ENCODE measurements around the gene SFT2D2.

The SFT2D2 gene

DNA sequence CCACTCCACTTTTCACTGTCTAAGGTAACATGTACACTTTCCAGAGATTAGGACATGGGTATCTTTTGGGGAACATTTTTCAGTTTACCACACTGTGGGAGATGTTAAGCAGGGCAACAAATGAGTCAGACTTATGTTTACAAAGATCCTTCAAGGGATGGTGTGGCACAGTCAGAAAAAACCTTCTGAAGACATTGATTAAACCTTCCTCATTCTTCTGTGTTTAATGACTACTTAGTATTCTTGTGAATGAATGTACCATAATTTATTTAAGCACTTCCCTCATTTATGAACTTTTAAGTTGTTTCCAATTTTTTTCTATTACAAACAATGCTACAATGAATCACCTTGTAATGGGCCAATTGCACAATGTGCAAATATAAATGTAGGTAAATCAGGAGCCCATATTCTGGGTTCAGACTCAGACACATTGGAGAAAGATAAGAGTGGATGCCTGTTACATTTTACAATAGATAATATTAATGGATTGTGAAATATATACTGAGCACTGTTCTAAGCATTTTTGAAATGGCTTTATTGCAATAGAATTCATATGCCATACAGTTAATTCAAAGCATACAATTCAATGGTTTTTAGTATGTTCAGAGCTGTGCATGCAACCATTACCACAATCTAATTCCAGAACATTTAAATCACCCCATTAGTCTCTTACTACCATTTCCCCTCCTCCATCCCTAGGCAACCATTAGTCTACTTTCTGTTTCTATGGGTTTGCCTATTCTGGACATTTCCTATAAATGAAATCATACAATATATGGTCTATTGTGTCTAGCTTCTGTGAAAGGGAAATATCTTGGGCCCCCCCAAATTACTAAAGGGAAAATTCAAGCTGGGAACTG lies 1.9 kb upstream of the SFT2D2 start:
- no peak for DNase-seq (ENCODE audit: low read depth)

DNA sequence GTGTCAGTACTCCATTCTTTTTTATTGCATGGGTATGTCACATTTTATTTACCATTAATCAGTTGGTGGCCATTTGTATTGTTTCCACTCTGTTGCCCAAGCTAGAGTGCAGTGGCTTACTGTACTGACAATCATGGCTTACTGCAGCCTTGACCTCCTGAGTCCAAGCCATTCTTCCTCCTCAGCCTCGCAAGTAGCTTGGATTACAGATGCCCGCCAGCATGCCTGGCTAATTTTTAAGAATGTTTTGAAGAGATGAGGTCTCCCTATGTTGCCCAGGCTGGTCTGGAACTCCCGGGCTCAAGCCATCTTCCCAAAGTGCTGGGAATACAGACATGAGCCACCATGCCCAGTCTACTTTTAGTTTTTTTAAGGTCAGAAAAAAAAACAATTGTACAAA lies 813 bp upstream of the SFT2D2 start:
- no peak for DNase-seq (ENCODE audit: low read depth)

DNA sequence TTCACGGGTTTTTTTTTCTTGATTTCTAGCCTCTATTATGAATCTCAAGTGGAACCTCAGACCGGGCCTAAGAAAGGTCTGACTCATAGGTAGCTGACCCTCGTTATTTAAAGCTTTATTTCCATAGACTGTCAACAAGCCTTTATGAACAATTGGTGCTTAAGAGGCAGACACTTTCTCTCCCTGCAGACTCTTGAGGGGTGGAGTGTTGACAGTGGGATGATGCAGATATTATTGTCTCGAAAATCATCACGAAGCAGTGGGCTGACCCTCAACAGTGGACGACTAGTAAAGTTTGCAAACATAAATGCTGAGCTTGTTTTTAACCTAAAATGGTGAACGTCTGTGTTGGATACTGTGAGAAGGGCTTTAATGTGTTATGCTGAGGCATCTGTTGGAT lies 1.8 kb downstream of the SFT2D2 start:
- DNase-seq (ENCODE audit: low read depth): no peak

DNA sequence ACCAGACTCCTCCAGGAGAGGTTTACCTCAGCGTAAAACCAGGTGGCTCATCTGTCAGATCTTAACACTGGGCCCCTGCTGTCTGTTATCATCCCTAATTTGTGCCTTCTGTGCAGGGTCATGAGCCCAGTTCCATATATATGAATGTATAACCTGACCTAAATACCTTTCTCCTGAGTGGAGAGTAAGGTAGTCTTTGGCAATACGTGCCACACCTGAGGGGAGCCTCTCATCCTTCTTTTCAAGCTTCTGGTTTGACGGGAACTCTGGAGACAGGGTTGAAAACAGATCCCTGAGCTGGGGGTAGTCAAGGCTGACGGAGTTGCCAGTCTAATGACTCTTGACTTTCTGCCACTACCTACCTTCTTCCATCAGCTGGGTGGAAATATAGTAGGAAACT lies 4.1 kb downstream of the SFT2D2 start:
- DNase-seq (ENCODE audit: low read depth): no peak

DNA sequence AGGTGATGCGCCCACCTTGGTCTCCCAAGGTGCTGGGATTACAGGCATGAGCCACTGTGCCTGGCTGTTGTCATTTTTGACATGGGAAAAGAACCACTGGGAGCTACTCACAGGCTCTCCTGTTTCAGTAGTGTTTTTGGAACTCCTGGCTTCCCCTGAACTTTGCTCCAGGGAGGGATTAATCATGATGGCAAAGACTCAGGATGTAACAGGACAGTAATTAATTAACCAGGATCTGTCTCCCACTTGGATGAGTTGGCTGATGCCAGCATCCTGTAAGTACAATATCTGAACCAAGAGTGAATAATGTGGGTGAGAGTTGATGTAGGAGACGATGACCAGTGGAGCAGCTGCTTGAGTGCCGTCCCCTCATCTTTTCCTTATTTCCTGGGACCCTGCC lies 4.9 kb downstream of the SFT2D2 start:
- no peak for DNase-seq (ENCODE audit: low read depth)

DNA sequence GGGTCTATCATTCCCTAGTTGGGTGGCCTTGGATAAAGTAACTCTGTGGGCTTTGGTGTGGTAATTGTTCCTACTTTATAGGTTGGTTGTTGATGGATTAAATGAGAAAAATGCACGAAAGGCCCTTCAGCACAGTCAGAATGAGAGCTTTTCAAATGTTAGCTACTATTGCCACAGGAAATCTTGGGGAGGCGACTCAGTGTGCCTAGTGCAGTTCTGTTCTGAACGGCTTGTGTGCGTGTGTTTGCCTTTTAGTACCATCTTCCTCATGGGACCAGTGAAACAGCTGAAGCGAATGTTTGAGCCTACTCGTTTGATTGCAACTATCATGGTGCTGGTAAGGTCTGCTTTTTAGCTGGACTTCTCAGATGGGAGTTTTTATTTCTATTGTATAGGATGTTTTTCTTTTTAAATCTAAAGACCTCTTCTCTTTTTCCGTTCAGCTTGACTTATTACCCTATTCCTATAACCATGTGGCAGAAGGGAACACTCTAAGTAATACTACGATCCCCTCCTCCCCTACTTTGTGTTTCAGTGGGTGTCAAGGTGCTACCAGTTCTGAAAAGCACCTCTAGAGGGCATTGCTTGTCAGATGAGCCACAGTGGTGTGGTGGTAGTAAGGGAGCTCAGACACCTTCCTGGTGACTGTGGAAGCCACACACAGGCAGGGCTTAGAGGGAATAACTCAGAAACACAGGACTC lies 9.2 kb downstream of the SFT2D2 start:
- DNase-seq (ENCODE audit: low read depth): no peak

DNA sequence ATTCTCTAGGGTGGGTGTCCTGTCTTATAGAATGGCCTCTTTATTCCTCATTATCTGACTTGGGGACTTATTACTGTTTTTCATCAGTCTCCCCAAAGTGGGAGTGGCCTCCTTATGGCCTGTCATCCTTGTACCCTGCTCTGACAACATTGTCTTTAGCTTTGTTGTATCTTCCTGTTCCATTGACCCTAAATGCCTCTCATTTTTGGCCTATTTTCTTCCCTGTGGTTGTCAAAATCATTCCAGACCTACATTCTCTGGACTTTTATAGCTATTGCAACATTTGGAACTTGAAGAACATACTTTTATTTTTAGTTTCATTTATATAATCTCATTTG lies 9.7 kb downstream of the SFT2D2 start:
- no peak for DNase-seq (ENCODE audit: low read depth)

DNA sequence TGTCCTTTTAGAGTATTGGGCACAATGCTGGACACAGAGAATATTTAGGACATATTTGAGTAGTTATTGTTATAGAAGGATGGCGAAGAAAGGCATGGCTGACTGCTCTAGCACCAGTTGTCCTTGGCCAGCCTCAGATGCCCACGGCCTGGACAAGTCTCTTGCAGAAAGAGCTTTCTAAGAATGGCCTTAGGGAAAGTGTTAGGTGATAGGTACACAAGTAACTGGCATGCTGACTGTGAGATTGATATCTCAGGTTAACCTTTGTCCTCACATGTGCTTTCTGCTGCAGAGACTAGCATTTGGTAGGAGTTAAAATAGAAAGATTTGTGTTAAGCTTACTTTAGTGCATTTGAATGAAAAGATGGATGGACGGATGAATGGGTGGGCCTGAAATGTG lies 10.1 kb downstream of the SFT2D2 start:
- no peak for DNase-seq (ENCODE audit: low read depth)

DNA sequence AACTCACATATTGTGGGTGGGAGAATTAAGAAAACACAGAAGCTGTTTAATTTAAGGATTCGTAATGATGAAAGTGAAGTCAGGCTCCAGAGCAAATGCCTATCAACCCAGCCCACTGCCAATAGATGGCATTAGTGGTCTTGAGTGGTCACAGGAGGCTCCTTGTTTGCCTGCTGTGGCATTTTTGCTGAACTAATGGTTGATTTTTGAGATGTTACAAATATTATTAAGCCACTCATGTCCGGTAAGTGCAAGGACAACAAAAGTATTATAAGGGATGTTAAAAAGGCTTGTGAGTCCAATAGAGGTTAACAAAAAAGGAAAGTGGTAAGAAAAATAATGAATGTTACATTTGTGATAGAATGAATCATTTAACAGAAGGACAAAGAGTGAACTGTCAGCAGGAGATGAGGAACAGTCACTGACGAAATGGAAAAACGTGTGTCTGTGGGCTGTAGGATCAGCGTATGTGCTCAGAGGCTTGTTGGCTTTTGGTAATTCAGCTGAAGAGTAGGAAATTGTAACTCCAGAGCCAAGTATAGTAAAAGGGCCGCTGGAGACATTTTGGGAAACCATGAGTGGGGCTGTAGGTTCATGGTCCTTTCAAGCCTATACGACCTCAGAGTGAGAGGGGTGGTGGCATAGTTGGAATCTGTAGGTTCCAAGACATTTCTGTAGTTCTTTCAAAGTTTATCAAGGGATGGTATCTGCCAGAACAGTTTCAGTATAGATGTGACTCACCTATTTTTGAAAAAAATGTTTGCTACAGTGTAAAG lies 11.2 kb downstream of the SFT2D2 start:
- DNase-seq (ENCODE audit: low read depth): no peak

DNA sequence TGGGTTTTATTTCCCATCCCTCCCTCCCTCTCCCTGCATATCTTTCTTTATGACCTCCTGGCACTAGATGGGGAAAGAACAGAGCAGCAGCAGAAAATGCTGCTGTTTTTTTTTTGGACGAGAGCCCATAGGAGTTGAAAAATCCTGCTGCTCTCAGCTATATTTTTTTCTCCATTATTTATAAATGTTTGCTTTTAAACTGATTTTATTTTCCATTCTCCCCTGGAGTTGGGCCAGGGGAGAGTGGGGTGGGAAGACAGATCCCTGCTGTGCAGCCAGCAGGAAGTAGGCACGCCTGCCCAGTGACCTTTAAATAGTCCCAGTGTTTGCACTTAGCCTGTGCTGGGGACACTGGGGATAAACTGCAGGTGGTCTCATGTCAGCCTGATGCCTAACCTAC lies 17.4 kb downstream of the SFT2D2 start:
- no peak for DNase-seq (ENCODE audit: low read depth)

DNA sequence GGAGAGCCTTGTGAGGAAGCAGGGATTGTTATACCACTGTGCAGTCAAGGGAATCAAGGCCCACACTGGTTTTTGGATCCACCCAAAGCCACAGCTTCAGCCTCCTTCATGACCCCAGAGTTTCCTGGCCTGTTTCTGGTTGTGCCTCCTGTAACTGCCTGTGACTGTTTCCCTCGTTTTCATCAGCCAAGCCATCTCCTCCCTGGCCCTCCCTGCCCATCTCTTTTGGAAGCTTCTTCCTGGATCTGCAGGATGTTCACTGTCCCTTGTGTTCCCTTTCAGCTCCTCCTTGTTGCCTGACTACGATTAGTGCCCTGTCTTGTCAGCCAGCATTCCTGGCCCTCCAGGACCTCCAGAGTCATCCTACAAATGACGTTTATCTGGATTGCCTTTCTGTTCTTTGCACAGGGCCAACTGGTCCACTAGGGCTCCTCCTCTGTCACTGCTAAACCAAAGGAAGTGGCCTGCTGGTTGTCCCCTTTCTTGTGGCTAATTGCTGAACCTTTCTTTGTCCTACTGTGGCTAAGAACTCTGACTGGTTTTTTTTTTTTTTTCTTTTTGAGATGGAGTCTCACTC lies 17.9 kb downstream of the SFT2D2 start:
- DNase-seq (ENCODE audit: low read depth): no peak

DNA sequence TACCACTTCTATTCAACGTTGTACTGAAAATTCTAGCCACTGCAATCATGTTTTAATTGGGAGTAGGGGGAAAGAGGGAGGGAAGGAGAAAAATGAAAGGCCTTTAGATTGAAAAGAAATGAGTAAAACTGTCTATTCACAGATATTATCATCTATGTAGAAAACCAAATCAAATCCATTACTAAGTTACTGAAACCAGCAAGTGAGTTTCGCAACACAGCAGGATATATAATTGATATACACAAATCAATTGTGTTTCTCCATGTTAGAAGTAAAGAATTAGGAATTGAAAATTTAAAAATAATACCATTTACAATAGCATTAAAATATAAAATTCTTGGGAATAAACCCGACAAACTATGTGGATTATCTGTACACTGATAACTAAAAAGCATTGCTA lies 19.2 kb downstream of the SFT2D2 start:
- no peak for DNase-seq (ENCODE audit: low read depth)

DNA sequence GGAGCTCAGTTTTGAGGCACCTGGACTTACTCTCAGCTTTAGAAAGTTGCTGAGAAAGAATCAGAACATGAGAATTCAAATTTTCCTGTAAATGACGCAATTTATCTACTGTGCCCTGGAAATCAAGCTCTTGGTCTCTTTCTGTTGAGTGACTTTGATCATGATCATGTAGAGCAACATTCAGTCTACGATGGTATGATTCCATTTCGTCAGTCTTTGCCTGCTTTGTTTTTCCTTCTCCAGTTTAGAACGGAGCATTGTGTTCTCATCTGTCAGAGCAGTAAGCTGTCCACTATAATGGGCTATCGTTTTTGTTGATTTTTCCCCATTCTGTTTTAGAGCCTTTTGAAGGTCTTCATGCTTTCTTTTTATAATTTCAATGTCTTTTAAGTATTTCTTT lies 20.7 kb downstream of the SFT2D2 start:
- DNase-seq (ENCODE audit: low read depth): no peak

DNA sequence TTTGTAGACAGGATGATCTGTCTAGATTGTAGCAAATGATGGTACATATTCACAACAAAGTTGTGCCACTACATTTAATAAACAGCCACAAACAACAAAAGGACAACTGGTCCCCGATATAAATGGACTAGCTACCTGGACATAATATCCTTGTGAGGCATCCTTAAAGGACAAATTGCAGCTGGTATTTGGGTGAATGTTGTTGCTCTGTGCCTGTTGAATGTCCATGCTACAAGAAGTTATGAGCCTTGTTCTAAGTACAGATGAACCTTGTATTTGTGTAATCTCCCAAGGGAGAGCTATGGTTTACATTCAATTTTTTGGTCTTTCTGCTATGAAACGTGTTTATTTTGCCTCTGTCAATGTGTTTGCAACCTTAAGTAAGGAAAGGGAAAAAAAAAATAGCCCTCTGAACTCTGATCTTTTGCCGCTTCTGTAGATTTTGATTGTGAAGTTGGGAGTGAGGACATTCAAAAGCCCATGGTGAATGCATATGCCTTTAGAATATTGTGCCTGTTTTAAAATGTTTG lies 26.5 kb downstream of the SFT2D2 start:
- DNase-seq (ENCODE audit: low read depth): no peak

DNA sequence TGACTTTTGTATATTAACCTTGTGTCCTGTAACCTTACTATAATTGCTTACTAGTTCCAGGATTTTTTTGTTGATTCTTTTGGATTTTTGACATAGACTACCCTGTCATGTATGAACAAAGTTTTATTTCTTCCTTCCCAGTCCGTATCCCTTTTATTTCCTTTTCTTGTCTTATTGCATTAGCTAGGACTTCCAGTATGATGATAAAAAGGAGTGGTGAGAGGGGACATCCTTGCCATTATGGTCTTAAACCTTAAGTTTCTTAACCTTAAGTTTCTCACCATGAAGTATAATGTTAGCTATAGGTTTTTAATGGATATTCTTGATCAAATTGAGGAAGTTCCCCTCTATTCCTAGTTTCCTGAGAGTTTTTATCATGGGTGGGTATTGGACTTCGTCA lies 30.4 kb downstream of the SFT2D2 start:
- DNase-seq (ENCODE audit: low read depth): no peak

DNA sequence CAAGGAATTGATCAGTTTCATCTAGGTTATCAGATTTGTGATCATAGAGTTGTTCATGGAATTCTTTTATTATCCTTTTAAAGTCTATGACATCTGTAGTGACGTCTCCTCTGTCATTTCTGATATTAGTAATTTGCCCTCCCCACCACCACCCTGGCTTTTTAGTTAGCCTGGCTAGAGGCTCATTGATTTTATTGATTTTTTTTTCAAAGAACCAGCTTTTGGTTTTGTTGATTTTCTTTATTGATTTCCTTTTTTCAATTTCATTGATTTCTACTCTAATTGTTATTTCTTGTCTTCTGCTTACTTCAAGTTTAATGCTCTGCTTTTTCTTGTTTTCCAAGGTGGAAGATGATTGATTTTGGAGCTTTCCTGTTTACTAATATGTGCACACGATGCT lies 31.6 kb downstream of the SFT2D2 start:
- DNase-seq (ENCODE audit: low read depth): no peak

DNA sequence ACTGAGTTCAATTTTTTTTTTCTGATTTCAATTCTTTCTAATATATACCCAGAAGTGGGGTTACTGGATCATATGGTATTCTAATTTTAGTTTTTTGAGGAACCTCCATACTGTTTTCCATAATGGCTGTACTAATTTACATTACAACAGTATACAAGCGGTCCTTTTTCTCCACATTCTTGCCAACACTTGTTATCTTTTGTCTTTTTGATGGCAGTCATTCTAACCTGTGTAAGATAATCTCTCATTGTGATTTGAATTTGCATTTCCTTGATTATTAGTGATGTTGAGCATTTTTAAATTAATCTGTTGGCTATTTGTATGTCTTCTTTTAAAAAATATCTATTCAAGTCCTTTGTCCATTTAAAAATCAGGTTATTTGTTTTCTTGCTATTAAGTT lies 33.8 kb downstream of the SFT2D2 start:
- DNase-seq (ENCODE audit: low read depth): no peak

DNA sequence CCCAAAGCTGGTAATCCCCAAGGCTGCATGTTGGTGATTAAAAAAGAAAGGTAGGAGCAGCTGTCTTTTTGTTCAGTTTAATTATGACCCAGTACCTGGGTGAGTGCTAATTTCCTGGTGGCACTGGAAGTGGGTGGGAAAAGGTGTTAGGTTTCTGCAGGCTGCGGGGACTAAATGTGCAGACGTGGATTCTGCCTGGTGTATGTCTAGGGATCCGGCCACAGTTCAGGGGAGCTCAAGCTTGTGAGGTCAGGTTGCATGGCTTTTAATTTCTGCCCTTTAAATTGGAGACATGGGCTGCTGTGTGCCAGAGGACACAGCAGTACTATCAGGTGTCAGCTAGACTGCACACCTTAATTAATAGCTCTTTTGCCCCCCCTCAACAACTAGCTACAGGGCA lies 34.6 kb downstream of the SFT2D2 start:
- DNase-seq (ENCODE audit: low read depth): no peak

DNA sequence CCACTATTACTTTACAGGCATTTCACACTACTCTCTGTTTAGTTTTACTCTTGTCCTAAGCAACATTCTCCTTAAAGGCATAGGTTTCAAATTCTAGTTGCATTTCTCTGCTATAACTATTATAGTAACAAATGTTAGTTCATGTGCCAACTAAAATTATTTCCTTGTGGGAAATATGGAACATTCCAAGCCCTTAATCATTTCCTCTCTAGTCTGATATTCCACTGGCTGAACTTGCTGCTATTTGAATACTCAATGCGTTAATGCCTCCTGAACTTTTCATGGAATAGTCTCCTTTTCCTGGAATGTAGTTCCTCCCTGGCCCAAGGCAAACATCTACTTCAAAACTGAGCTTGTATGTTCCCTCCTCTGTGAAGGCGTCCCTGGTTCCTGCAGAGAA lies 35.6 kb downstream of the SFT2D2 start:
- DNase-seq (ENCODE audit: low read depth): no peak

DNA sequence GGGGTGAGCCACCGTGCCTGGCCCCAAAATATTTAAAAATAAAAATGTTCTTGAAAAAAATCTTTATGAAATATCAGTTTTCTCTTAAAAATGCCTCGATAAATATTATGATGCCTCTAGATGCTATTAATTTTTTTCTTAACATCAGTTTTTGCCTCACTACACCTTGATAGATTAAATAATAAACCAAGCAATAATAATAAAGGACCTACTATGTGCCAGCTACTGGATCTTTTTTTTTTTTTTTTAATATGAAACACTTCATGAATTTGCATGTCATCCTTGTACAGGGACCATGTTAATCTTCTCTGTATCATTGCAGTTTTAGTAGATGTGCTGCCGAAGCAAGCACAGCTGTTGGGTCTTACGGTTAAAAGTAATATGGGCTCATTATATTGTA lies 37.3 kb downstream of the SFT2D2 start:
- no peak for DNase-seq (ENCODE audit: low read depth)

DNA sequence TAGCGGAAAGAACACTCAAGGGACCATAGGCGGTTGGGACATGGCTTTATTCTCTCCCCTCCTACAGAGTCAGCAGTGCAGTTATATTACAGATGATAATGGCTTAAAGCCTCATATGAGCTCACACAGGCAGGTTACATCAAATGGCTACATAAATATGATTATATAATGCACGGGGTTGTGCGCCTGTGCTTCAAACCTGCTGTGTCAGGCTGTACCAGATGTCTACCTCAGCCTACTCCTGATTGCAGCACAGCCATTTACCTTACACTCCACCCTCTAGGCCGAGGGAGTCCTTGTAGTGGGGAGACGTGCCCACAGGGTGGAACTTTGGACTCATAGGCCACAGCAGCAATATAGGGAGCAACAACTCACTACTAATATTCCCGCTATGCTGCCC lies 38.5 kb downstream of the SFT2D2 start:
- no peak for DNase-seq (ENCODE audit: low read depth)

DNA sequence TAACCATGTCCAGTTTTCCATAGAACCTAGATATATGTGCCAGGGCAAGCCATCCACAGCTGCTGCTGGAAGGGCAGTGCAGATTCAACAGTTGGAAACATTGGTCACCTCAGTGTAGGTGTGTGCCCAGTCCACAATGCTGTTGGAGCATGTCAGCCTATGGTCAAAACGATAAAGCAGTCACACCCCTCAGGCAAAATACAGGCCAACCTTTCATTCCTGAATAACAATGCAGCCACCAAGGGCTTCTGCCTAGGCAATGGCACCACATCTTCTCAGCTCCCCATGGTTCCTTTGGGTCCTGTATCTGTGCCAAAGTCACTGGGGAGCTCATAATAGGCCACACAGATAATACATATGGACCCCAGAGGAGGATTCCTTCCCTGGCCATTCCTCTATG lies 39.8 kb downstream of the SFT2D2 start:
- DNase-seq (ENCODE audit: low read depth): no peak

Data from stimulated activated CD8-positive, alpha-beta memory T cell treated with anti-CD3 and anti-CD28 coated beads, Interleukin-15, amount 100 ng/mL, for 24 hours (primary cell).